Stomach (tissue), 4 donors: ENCODE results near the gene RPS19.

Experiments
- POLR2A ChIP-seq, 4 donors: fragments of 450-650 bp; IDR thresholded peaks; one replicate each; pipeline ENCODE4 v1.6.1; 2016; ENCODE audit warnings: antibody characterized with exemption in 4 of 4, control low read depth in 2 of 4, mild to moderate bottlenecking in 1 of 4, moderate library complexity in 1 of 4
- POLR2AphosphoS5 ChIP-seq, 3 donors: sonication (generic); formaldehyde crosslinking; IDR thresholded peaks; one replicate each; pipeline ENCODE4 v1.6.1; 2016; ENCODE audit warnings: antibody characterized with exemption in 3 of 3
- TF ChIP-seq, protein P1 (sequence below), 7 experiments: fragments of 450-650 bp in 4 of 7; fragments of 200-600 bp in 3 of 7; sonication (generic) in 3 of 7; IDR thresholded peaks; one replicate each; pipeline ENCODE4 v1.5.1; 2016 to 2019; ENCODE audit warnings: antibody characterized with exemption in 7 of 7, control low read depth in 2 of 7, mild to moderate bottlenecking in 1 of 7

DNA sequence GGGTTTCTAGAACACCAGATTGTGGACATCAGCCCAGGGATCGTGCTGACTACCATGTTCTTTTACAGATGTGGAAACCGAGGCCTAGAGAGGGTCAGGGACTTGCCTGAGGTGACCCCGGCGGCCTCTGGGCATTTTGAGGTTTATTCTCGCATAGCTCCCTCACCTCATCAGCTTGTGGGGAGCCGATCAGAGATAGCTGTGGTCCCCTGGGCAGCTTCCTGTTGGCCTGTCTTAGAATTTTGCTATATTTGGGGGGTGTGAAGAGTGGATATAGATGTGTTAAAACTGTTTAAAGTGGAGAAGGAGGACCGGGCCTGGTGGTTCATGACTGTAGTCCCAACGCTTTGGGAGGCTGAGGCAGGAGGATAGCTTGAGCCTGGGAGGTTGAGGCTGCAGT is 29.8 kb downstream of the RPS19 start:
- TF ChIP-seq, protein P1, sequence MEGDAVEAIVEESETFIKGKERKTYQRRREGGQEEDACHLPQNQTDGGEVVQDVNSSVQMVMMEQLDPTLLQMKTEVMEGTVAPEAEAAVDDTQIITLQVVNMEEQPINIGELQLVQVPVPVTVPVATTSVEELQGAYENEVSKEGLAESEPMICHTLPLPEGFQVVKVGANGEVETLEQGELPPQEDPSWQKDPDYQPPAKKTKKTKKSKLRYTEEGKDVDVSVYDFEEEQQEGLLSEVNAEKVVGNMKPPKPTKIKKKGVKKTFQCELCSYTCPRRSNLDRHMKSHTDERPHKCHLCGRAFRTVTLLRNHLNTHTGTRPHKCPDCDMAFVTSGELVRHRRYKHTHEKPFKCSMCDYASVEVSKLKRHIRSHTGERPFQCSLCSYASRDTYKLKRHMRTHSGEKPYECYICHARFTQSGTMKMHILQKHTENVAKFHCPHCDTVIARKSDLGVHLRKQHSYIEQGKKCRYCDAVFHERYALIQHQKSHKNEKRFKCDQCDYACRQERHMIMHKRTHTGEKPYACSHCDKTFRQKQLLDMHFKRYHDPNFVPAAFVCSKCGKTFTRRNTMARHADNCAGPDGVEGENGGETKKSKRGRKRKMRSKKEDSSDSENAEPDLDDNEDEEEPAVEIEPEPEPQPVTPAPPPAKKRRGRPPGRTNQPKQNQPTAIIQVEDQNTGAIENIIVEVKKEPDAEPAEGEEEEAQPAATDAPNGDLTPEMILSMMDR (IDR thresholded peaks at IDR 0.05) = no peak
- no peak for TF ChIP-seq POLR2AphosphoS5 (IDR thresholded peaks at IDR 0.05)
- TF ChIP-seq POLR2A (IDR thresholded peaks at IDR 0.05) = no peak
